GM18505 (cell line): ENCODE data around the gene WDR1.
A peak's percentile ranks its signal among the peaks of the same experiment; 100 is the strongest.

ENCODE experiments used
- ATAC-seq: cut with Tn5 transposase; IDR thresholded peaks from one replicate; pipeline ENCODE4 v1.9.1; 2021; ENCODE audit not compliant: unreplicated experiment
- POLR2A ChIP-seq: IDR thresholded peaks from 4 replicates; pipeline ENCODE4 v1.6.1; 2011; ENCODE audit warnings: borderline replicate concordance; ENCODE audit not compliant: insufficient read depth, insufficient read length; ENCODE audit errors: extremely low read depth

Gene WDR1, protein sequence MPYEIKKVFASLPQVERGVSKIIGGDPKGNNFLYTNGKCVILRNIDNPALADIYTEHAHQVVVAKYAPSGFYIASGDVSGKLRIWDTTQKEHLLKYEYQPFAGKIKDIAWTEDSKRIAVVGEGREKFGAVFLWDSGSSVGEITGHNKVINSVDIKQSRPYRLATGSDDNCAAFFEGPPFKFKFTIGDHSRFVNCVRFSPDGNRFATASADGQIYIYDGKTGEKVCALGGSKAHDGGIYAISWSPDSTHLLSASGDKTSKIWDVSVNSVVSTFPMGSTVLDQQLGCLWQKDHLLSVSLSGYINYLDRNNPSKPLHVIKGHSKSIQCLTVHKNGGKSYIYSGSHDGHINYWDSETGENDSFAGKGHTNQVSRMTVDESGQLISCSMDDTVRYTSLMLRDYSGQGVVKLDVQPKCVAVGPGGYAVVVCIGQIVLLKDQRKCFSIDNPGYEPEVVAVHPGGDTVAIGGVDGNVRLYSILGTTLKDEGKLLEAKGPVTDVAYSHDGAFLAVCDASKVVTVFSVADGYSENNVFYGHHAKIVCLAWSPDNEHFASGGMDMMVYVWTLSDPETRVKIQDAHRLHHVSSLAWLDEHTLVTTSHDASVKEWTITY

DNA sequence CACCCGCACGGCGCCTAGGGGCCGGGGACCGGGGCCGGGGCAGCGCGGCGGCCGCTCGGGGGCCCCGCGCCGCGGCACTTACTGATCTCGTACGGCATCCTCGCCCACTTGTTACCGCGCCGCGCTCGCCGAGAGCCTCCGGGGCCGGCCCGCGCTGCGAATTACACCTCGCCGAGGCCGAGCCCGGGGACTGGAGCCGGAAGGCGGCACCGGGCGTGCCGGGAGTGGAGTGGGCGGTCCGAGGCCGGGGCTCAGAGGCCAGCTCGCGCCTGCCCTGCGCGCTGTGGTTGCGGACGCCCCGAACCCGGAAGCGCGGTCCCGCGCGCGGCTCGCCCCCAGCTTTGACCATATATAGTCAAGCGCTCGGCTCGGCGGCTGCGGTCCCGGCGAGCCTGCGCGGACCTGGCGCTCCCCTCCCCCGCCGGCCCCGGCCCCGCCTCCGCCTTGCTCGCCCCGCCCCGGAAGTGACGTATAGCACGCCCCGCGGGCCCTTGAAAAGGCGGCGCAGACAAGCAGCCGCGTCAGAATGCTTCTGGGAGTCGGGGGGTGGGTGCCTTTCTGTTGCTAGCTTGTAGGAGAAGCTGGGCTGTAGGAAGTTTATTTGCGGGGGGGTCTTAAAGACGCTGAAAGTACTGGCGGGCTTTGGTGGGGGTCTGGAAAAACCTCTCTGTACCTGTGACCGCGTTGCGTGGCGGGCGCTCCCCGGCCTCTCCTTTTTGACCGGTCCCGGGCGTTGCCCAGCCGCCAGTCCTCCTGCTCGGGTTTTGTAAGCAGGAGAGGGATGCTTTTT, at the start of gene WDR1:
Gene WDR1, minus strand, starts transcription at position 231 of the 790 bp plus-strand sequence. Its CDS starts 133 bp downstream, at position 98.
- peak; percentile 98 for TF ChIP-seq POLR2A
- peak; percentile 89 for ATAC-seq

DNA sequence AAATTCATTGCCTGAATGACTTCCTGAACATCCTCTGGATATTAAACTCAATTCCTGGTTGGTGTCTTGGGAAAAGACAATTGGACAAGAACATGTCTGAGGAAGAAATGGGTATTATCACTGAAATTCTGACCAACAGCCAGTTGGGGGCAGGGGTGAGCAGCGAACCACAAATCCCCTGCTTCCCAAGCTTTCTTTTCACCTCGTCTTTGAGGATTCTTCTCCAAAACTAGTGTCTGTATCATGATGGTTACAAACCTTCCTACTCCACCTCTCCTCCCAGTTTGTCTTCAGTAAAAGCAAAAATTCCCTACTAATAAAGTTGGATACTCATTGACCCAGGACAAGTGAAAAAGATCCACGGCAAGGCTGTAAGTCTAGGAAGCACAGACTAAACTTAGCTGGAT, 48.3 kb upstream of the WDR1 start:
- no peak for TF ChIP-seq POLR2A
- ATAC-seq = no peak

DNA sequence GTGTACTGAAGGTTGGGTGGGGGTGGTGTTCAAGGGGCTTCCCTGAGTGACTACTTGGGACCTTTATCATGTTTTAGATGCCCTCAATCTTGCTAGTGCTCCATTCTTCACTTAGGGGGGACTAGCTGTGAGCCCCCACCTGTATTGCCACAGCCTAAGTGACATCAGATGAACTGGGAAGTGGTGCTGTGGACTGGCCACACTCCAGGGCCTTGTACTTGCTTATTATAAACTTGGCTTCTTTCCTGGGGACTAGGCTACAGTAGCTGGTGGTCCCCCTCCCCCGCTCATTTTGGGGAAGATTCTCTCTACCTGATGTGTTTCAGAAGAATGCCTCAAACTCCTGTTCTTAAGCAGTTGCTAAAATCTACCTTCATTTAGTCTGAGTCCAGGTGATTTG, 46.7 kb upstream of the WDR1 start:
- no peak for TF ChIP-seq POLR2A
- ATAC-seq = no peak

DNA sequence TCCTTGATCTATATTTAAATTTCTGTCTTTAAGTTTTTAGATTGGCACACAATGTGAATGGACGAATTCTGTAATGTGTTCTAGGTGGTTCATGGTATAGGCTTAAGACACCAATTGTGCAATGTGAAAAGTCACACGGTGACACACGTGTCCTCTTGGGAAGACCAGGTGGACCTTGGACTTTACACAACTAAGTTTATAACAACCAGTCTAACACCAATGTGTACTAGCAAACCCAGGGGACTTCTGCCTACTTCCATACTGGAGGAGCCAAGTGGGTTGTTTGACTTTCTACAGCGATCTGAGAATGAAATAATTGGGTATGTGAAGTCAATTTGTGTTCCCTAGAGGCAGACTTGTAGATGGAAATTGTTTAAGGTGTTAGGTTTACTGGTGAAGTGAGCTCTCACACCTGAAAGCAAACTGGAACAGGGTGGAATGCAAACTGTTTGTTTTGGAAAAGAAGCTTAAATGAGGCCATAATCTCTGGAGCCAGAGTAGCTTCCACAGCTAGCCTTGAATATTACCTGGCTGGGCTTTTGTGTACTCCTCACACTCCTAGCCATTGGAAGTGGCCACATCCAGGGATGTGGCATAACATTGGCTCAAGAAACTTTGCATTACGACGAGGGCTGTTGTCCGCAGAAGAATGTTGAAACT, 45.9 kb upstream of the WDR1 start:
- TF ChIP-seq POLR2A = no peak

DNA sequence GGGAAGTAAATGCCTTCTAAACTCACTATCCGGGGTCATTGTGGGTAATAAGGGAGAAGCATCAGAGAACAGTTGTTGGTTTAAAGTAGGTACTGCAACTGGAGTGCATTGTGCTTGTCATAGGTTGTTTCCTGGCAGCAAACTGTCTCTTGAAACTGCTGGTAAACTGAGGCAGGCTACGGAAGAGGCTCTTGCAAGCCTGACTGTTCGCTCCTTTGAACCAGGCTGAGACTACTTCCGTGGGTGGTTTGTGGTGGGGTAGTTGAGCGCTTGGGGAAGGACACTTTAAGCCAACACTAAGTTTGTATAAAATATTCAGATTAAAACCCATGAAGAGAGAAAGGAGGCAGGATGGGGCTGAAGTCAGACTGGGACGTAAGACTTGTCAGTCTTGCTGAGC, 45.2 kb upstream of the WDR1 start:
- ATAC-seq = no peak
- TF ChIP-seq POLR2A = no peak

More for the DNA sequence above, 45.9 kb upstream of the WDR1 start:
- no peak for ATAC-seq

DNA sequence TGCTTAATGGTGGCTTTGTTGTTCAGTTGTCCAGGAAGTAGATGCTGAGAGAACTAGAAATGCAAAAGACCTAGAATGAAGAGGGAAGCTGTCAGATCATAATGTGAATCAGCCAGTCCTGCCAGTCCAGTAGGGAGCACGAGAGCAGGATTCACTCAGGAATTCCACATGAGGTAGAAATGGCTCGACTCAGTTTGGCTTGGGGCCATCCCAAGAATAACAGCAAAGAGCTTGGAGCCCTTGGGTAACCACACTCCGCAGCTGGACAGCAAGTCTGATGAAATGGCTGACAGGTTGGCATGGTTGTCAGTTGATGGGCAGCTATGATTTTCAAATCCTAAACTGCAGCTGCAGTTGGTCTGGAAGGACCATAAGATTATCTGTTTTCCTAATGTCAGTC, 44.5 kb upstream of the WDR1 start:
- no peak for TF ChIP-seq POLR2A
- ATAC-seq = no peak

DNA sequence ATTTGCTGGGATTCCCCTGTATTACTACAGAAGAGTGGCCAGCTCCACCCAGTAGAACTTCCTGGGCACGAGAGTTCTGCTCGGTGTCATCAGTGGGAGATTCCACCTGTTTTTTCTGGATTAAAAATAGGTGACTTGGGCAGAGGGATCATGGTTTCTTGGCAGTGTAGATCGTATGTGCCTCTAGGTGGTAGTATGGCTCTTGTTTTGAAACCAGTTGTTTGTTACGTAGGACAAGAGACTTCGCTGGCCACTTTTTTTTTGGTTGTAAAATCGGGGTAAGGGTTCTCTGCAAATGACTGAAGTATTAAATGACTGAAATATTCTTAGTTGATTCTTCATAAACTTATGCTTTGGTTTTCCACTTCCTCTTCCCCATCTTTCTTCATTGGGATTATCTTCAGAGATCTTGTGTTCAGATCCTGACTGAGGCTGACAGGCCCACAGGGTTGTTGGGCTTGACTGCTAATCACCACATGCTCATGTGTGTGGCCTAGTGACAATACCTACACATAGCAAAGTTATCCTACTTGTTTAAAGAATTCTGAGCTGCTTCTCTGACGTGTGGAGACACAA, 43.8 kb upstream of the WDR1 start:
- no peak for TF ChIP-seq POLR2A
- no peak for ATAC-seq

DNA sequence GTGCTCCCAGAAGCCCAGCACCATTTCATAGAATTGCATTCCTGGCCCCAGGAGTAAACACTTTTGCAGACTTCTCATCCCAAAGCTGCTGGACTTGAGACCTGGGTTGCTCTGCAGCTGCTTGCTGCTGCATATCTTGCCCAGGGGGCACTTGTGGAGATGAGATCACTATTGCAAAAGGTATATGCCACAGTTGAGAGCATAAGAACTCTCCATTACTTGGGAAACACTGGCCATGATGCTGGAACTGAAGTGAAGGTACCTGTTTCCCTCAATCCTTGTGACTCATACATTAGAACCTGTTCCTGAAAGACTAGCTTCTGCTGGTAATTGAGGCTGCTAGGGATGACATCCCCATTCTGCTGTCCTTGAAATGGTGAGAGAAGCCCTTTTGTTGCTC, 43.1 kb upstream of the WDR1 start:
- TF ChIP-seq POLR2A = no peak
- ATAC-seq = no peak

DNA sequence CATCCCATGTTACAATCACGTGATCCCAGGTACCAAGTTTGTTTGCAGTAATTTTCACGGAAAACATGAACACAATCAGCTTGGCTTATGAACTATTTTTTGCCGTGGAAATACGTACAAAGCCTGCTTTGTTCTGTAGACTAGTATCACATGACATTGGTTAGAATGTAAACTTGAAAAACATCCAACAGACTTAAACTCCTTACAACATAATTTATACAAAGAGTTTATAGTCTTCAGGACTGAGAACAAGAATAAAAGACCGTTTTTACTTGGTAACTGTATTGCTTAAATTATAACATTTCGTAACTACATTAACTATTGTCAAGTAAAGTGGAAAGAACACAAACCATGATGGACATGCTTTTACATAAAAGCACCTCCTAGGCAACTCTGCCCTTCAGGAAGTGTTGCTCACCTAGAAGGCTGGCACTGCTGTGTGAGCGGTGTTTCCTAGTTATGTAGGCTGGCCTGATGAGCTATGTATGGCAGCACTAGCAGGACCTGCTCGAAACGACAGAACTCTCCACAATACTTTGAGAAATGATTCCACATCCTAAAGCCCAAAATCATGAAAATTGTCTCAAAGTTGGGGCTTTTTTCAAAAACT, 41.8 kb upstream of the WDR1 start:
- TF ChIP-seq POLR2A = no peak
- no peak for ATAC-seq

DNA sequence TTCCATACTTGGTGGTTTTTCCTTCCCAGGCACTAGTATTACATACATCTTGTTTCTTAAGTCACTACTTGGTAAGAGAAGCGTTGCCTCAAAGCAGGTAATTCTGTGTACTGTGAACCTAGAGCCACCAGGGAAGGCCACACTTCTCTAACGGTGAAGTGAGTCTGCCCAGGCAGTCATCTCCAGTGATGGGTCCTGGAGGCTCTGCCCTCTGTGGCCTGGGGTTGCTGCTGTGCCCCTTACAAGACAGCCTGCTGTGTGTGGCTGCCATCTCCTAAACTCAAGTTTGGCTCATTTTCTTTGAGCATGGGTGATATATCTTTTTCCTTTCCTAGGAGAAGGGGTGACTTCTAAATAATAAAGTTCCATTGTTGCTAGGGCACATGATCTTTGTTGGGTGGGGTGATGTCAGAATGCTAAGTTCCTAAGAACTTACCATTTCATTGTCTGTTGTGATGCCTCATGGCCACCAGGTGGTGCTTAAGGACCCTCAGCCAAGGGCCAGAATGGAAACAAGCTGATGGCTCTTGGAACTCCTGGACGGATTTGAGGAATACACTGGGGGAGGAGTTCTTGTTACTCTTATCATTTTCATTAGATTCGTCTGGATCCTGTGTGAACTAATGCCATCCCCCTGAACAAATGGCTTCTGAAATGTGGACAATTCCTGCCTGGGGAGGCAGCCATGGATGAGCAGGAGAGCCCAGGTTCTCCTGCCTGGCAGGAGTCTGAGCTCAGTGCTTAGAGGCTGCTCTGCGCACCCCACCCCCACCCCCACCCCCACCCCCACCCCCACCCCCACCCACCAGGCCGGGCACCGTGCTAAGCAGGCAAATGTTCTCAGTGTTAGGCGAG, 41.1 kb upstream of the WDR1 start:
- ATAC-seq = peak; percentile 70

DNA sequence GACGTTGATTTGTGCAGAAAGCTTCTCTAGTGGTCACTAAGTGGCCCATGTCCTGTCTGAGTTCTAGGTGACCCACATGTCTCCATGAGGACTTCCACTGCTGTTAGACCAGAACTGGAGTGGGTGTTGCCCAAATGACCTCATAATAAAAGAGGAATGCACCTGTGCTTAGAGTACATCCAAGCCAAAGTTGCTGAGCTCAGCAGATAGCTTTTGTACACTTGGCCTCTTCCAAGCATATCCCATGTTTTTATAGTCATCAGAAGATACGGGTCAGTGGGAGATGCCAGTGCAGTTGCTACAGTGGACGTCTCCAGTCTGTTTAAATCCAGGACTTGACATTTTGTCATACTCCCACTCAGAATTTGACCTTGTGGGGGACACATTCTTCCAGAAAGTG, 37.6 kb upstream of the WDR1 start:
- ATAC-seq = no peak
- TF ChIP-seq POLR2A = no peak

More for the DNA sequence above, 41.1 kb upstream of the WDR1 start:
- TF ChIP-seq POLR2A = no peak

DNA sequence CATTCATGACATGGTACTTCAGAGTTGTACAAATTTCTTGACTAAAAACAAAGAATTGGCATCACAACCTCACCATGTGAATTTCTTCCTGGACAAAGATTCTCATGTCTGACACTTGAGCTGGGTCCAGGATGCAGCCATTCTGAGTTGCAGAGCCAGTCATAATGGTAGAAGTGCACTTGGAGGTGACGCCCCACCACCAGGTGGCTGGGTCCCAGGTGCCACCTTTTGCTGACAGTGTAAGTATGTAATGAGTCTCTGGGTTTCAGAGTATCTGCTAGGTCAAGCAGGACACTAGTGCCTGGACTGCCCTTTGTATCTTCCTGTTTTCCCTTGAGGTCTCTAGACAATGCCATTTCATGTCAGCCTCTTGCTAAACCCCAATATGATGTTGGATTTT, 36.6 kb upstream of the WDR1 start:
- TF ChIP-seq POLR2A = no peak
- no peak for ATAC-seq
